Measurements from ENCODE around the gene GARRE1.
"Not testable (repeated sequence)": the region's sequence is repeated elsewhere in the genome, so short reads cannot be mapped to it uniquely, and the experiment has no call there.

GARRE1 gene, protein sequence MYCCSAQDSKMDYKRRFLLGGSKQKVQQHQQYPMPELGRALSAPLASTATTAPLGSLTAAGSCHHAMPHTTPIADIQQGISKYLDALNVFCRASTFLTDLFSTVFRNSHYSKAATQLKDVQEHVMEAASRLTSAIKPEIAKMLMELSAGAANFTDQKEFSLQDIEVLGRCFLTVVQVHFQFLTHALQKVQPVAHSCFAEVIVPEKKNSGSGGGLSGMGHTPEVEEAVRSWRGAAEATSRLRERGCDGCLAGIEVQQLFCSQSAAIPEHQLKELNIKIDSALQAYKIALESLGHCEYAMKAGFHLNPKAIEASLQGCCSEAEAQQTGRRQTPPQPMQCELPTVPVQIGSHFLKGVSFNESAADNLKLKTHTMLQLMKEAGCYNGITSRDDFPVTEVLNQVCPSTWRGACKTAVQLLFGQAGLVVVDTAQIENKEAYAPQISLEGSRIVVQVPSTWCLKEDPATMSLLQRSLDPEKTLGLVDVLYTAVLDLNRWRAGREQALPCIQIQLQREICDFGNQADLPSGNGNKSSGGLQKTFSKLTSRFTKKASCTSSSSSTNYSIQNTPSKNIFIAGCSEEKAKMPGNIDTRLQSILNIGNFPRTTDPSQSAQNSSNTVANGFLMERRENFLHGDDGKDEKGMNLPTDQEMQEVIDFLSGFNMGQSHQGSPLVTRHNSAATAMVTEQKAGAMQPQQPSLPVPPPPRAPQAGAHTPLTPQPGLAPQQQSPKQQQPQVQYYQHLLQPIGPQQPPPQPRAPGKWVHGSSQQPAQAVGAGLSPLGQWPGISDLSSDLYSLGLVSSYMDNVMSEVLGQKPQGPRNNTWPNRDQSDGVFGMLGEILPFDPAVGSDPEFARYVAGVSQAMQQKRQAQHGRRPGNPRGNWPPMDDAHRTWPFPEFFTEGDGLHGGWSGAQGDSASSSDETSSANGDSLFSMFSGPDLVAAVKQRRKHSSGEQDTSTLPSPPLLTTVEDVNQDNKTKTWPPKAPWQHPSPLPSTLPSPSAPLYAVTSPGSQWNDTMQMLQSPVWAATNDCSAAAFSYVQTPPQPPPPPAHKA (N-terminal part only)

DNA sequence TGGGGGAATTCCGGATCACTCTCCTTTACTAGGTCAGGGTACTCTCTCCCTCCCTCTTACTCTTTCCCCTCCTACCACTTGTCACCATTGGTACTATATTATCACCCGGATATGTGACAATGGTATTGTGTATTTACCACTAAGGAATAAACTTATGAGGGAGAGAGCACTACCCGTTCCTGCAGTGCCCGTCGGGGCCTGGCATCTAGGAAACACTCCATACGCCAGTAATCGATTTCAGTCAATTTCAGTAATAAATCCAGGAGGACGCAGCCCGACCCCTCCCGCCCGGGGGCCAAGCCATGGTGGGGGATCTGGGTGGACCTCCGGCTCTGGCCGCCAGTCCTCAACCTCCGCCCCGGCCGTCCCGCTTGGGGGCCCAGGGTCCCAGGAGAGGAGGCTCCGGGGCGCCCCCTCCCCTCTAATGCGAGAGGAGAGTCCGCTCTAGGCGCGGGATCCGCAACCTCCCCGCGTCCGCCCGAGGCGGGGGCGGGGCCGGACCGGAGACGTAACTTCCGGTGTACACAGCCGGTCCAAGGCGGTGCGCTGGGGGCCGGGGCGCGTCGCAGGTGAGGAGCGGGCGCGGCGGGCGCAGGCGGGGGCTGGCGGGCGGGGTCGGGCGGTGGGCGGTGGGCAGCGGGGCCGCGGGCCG lies at the start of gene GARRE1:
Gene GARRE1 (plus strand): TSS at position 509 of the 652 bp plus-strand sequence. CDS start 45,920 bp downstream, outside the sequence.
- DNase-seq = peak; percentile 64

DNA sequence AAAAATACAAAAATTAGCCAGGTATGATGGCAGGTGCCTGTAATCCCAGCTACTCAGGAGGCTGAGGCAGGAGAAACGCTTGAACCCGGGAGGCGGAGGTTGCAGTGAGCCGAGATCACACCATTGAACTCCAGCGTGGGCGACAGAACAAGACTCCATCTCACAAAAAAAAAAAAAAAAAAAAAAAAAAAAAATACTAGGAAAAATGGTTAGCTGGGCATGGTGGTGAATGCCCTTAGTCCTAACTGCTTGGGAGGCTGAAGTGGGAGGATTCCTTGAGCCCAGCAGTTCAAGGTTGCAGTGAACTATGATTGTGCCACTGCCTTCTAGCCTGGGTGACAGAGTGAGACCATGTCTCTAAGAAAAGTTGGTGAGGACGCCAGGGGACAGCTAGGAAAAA lies 49.0 kb upstream of the GARRE1 start:
- DNase-seq = not testable (repeated sequence)

DNA sequence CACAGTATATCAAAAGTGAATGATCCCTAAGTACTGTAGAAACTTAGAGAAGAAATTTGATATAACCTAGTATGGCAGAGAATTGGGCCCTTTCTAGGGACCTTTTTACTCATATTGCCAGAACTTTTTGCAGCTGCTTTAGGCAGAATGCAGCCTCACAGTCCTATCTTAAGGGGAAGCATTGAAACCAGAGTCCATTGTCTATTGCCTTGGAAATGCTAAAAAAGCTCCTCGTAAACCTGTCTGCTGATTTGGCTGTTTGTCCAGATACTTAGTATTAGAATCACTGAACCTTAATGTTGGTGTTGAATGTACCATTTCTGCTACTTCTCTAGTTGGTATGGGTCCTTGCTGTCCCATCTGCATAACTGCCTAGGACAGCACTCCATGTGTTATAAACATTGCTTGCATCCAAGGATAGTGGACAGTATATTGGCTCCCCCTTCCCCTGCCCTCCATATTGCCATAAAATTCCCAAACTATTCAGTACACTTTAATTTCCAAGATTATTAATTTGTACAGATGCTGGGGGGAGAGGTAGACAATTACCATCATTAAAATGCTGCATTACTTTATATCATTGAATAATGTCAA lies 46.0 kb upstream of the GARRE1 start:
- no peak for DNase-seq

DNA sequence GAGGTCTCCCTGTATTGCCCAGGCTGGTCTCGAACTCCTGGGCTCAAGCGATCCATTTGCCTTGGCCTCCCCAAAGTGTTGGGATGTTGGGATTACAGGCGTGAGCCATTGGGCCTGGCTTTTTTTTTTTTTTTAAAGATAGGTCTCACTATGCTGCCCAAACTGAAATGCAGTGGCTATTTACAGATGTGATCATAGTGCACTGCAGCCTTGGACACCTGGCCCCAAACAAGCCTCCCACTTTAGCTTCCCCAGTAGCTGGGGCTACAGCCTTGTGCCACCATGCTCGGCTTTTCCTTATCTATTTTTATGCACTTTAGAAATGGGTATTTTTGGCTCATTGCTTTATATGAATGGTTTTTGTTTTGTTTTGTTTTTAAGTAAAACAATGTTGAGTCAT lies 44.6 kb upstream of the GARRE1 start:
- DNase-seq = no peak

DNA sequence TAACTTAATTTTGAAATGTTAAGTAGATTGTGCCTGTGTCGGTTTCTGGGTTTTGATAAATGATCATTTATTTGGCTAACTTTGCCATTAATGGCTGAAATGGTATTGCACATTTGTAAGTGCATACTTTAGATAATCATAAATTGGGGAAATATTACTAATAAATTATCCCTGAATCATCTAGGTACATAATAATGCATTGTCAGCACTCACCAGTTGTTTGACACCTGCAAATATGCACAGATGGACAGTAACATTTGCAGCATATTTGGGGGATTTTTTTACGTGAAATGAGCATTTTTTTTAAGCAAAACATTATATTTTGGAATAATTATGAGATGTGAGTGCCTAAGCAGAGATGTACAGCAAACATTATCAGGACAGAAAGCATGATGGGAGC lies 41.1 kb upstream of the GARRE1 start:
- no peak for DNase-seq

DNA sequence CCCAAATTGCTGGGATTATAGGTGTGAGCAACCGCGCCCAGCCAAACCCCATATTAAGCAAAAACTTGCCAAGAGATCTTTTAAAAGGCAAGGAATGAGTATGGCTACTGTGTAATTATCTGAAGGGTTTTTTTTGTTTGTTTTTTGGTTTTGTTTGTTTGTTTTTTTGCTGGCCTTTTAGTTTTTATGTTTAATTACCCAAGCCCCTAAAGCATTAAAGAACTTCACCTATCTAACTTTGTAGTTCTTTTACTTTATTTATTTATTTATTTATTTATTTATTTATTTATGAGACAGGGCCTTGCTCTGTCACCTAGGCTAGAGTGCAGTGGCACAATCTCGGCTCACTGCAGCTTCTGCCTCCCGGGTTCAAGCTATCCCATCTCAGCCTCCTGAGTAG lies 40.3 kb upstream of the GARRE1 start:
- no peak for DNase-seq

DNA sequence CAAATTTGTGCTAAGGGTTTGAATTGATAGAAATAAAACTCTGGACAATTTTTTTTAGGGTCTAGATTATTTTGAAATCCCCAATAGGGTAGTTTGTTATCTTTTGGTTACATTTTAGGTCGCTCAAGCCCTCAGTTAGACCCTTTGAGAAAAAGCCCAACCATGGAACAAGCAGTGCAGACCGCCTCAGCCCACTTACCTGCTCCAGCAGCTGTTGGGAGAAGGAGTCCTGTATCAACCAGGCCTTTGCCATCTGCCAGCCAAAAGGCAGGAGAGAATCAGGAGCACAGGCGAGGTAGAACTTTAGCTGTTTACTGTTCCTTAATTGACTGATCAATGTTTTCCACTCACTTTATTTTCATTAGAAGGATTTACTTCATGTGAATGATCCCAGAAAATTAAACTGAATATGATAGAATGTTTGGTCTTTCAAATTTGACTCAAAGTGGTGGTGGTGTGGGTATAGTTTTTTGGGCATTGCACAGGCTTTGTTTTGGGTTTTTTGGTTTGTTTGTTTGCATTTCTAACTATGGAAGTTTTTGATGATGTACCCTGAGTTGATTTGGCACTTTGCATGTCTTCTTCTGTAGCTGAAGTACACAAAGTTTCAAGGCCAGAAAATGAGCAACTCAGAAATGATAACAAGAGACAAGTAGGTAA lies 39.2 kb upstream of the GARRE1 start:
- DNase-seq = no peak

DNA sequence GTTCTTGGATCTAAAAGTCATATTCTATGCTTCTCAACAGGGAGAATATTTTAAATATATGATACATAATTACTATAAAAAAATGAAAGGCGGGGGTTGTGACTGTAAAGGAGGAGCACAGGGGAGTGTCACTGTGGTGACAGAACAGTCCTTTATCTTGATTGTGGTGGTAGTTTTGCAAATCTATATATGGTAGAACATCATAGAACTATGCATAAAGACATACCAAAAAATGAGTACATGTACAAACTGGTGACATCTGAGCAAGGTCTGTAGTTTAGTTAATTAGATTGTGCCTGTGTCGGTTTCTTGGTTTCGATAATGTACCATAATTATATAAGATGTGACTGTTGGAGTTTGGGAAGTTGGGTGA lies 38.7 kb upstream of the GARRE1 start:
- DNase-seq = no peak

DNA sequence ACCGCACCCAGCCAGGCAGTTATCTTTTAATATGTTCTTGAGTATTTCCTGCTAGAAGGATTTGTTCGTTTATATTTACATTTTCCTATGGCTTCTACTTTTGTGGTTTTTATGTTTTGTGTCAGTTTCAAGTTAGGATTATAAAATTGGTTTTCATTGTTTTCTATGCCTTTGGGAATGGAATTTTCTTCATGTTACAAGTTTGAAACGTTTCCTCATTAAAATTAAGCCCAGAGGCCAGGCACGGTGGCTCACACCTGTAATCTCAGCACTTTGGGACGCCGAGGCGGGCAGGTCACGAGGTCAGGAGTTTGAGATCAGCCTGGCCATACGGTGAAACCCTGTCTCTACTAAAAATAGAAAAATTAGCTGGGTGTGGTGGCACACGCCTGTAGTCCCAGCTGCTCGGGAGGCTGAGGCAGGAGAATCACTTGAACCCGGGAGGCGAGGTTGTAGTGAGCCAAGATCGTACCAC lies 37.6 kb upstream of the GARRE1 start:
- DNase-seq = not testable (repeated sequence)

DNA sequence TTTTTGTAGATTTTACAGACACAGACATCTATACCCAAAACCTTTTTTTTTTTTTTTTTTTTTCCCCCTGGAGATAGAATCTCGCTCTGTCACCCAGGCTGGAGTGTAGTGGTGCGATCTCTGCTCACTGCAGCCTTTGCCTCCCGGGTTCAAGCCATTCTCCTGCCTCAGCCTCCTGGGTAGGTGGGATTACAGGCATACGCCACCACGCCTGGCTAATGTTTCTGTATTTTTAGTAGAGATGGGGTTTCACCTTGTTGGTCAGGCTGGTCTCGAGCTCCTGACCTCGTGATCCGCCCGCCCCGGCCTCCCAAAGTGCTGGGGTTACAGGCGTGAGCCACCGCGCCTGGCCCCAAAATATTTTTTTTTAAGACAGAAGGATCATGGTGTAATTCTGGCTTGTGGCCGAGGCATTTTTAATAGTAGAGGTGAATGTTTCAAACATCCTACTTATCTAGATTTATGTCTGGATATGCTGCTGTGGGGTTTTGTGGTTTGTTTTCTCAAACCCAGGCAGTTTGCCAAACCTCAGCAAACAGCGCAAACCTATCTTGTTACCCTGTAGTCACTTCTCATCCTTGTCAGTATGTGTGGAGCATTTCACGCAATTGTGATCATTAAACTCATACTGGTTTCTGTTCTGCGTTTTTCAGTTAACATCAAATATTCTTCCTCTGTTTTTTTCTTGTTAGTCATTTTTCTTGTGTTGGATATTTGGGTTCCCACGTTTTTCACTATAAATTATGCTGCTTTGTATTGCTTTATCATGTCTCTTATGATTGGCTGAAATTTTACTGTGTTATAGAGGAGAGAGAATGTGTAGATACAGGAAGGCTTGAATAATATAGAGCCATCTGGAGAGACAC lies 36.2 kb upstream of the GARRE1 start:
- peak; percentile 58 for DNase-seq

DNA sequence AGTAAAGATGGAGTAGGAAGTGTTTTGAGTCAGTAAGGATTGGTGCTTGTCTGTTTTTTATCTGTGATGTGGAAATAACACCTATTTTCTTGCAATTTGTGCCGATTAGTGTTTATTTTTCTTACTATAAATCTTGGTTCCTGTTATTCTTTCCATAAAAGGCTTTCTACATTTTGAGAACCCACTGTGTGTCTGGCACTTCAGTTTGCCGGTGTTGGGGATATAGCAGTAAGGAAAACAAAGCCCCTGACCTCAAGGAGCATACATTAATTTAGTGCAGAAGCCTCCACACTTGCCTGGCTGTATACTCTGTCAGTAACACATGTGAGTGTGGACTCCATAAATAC lies 35.6 kb upstream of the GARRE1 start:
- no peak for DNase-seq

DNA sequence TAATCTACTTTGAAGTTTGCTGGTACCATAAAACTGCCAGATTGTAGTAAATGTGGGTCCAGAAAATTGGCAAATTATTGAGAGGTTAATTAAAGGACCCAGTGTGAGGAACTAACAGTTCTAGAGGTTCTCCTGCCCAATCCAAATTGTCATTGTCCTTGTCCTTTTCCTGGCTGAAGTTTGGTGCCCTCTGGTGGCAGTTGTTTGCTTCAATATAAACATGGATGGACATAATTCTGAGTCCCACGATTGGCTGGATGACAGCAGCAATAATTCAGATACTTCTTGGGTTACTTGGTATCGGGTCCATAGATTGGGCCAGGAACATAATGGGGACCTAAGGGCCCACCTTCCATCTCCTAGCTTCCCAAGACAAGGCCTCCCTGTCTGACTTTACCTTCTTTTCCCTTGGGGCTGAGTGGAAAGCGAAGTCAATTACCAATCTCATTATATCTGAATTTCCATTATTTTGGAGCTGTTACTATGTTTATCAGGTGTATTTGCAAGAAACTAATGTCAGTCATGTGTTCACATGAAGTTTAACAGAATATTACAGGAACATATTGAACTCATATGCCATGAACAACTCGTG lies 33.8 kb upstream of the GARRE1 start:
- DNase-seq = no peak

DNA sequence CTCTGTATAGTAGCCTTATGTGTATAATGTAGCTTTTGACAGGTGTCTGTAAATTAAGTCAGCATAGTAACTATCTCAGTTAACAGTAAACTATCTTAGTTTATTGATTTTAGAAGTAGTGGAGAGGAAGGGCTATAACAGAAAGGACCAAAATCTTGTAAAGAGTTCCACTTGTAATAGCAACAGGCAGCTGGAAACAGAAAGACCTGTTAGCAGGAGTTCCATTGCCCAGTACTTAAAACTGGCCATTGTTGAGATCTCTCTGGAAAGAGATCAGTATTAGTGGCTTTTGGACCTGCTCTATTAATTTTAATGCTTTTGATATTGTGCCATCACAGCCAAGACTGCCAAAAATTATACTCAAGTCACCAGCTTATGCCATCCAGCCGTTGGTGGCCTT lies 32.0 kb upstream of the GARRE1 start:
- no peak for DNase-seq

DNA sequence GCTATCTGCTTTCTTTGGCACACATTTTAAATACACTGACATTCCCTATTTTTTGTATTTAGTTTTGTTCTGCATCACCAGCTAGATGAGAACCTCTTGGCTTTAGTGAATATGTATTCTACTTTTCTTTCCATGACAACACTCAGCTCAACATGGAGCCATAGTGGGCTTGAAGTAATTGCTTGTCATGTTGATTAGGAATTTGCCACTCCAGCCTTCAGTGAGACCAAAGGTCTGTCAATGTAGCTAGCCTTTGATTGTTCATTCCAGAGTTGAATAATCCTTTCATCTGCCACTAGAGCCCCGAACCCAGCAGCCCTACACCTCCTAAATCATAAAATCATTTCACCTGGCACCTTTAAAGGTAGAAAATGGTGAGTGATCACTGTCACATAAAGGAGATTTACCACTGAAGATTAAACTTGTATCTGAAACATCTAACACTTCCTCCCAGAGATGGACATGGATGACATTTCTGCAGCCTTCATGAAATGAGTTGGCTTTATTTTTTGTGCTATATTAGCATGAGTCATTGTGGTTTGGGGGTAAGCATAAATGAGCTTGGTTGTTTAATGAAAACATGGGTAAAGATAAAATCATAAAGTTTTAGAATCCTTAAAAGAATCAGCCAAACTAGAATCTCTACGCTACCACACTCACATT lies 29.2 kb upstream of the GARRE1 start:
- no peak for DNase-seq

DNA sequence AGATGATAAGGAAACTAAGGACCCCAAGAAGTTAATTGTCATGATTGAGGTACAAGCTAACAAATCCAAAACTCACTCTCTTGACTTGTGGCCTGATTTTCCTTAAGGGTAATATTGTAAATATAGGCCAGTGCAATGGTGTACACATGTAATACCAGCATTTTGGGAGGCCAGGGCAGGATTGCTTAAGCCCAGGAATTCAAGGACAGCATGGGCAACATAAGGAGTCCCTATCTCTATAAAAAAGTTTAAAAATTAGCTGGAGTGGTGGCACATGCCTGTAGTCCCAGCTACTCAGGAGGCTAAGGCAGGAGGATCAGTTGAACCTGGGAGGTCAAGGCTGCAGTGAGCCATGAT lies 28.7 kb upstream of the GARRE1 start:
- DNase-seq = no peak

DNA sequence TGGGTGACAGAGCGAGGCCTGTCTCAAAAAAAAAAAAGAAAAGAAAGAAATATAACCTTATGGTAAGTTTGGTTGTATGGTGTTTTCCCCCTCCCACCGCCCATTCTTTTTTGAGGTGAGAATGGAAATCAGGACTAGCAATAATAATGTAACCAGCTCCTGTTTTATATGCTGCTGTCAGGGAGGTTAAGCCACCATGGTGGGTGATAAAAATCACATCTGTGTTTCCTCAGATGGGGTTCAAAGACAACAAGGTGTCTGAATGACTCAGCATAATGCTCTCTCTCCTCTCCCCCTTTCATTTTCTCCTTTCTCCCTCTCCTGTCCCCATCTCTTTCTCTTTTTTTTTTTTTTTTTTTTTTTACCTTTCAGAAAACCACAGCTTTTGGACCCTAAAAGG lies 28.3 kb upstream of the GARRE1 start:
- no peak for DNase-seq

DNA sequence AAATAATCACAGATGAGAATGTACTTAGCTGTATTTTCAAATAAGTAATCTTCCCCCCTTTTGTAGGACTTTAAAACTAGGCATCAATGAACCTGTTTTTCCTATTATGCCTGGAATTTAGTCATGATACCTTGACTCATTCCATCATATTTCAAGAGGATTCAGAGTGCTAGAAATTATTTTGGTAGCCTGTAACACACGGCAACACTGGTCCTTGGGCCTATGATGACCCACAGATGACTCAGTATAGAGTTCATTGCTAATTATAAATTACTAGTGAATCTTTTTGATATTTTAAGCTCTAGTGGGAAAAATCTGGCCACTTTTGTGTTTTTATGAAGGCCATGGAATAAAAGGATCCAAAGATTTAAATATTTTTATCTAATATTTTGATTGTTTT lies 26.0 kb upstream of the GARRE1 start:
- no peak for DNase-seq

DNA sequence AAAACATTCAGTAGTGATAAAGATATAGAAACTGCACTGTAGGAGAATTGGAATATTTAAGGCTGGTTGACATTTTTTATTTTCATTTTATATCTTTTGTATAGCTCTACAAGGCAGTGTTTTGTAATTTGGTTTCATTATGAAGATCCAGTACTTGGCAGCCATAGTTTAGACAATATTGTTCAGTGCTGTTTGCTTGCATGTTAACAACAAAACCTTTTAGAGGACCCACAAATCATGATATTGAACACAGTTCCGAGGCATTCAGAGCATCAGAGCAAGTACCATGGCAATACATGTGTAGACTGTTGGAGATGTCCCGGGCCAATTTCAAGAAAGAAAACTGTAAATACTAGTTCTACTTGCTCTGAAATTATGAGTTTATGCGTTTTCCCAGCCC lies 25.6 kb upstream of the GARRE1 start:
- DNase-seq = no peak

DNA sequence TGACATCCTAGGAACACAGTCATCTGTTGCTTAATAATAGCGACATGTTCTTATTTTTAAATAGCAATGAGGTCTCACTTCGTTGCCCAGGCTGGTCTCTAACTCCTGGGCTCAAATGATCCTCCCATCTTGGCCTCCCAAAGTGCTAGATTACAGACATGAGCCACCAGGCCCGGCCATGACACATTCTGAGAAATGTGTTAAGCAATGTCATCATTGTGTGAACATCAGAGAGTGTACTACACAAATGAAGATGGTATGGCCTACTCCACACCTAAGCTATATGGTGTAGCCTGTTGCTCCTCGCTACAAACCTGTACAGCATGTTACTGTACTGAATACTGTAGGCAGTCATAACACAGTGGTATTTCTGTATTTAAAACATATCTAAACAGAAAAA lies 24.6 kb upstream of the GARRE1 start:
- no peak for DNase-seq

DNA sequence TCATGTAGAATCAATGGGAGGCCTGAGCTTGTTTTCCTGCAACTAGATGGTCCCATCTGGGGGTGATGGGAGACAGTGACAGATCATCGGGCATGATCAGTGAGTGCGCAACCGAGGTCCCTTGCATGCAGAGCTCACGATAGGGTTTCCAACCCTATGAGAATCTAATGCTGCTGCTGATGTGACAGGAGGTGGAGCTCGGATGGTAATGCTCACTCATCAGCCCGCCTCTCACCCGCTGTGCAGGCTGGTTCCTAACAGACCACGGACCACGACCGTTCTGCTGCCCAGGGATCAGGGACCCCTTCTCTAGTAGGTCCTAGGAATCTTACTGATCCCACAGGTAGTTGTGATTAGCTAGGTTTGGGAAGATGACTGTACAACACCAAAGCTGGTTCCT lies 23.5 kb upstream of the GARRE1 start:
- no peak for DNase-seq
